GM12874 (cell line): Measurements from ENCODE around the gene OR14A2.

Source experiments
- TF ChIP-seq, protein P1 (sequence below): IDR thresholded peaks from 2 replicates; pipeline ENCODE4 v1.5.1; 2011; ENCODE audit warnings: low read depth, mild to moderate bottlenecking, control low read depth, low read length, moderate library complexity; ENCODE audit not compliant: insufficient read depth

OR14A2 gene

GRCh38 chr1:247680171-247680570 lies 67.8 kb downstream of the OR14A2 start:
- TF ChIP-seq, protein P1, sequence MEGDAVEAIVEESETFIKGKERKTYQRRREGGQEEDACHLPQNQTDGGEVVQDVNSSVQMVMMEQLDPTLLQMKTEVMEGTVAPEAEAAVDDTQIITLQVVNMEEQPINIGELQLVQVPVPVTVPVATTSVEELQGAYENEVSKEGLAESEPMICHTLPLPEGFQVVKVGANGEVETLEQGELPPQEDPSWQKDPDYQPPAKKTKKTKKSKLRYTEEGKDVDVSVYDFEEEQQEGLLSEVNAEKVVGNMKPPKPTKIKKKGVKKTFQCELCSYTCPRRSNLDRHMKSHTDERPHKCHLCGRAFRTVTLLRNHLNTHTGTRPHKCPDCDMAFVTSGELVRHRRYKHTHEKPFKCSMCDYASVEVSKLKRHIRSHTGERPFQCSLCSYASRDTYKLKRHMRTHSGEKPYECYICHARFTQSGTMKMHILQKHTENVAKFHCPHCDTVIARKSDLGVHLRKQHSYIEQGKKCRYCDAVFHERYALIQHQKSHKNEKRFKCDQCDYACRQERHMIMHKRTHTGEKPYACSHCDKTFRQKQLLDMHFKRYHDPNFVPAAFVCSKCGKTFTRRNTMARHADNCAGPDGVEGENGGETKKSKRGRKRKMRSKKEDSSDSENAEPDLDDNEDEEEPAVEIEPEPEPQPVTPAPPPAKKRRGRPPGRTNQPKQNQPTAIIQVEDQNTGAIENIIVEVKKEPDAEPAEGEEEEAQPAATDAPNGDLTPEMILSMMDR: no peak

DNA sequence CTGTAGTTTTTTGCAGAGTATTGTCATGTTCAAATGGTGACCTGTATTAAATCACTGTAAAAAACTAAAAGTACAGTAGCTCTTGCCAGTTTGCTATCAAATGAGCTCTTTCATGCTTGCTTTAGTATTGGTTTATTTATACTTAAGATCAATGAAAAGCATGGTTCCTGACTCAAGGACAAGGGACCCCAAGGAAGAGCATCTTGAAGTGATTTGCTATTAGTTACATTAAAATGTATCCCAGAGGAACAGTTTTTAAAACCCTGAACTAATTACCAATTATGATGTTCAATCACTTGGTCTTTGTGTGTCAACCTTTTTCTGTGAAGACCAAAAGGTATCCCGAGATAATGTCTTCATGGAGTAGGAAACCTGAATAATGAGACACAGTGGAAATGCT lies 68.3 kb downstream of the OR14A2 start, which contains the start of gene OR13G1:
Gene OR13G1 (minus strand): TSS at position 101 of the 400 bp plus-strand sequence. CDS start 6,698 bp downstream, outside the sequence.
- TF ChIP-seq, protein P1: no peak
